ENCODE results near the gene DMBX1.

DNA sequence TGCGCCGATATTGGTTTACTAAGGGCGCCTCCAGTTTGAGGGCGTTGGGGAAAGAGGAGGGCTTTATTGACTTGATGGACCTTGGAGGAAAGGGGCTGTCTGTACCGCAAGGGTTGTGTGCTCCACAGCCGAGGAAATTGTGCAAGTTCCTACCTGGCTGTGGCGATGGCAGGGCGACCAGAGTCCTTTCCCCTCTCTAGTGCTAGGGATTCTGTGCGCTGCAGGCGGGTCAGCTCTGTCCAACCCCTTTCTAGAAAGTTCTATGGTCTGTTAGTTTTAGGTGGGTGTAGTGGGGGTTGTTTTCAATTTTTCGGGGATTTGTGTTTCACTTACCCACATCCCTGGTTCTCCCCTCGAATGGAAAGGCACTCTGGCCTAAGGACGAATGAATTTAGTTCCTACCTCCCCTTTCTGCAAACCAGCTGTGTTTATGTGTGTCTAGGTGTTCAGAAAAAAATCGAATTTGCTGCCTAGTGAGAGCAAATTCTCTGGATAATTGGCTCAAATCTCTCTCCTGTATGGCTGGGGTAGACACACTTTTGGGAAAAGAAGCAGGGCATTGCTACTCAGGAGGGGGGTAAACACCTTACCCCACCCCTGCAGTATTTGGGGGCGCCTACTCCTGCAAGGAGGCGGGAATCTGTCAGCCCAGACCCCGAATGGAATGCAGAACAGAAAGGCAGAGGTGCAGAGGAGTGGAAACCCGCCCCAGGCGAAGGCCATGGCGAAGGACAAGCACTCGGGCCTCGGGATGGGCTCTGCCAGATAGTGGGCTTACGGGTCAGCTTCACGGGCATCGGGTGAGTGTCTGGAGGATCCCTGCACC is 2.0 kb downstream of the DMBX1 start:
- TF ChIP-seq REST (IDR thresholded peaks at IDR 0.05) (no peak), CTCF (IDR thresholded peaks at IDR 0.05; ENCODE audit: low read depth, low read length, missing input control) (no peak), EGR1 (IDR thresholded peaks at IDR 0.05; ENCODE audit: low read depth in 2 of 2) (no peak), RAD21 (IDR thresholded peaks at IDR 0.05) (no peak), SP1 (IDR thresholded peaks at IDR 0.05) (no peak), JUND (IDR thresholded peaks at IDR 0.05) (no peak), TAF1 (conservative IDR thresholded peaks at IDR 0.05) (no peak), YY1 (IDR thresholded peaks at IDR 0.05) (no peak), ZBTB33 (IDR thresholded peaks at IDR 0.05) (no peak), ATF3 (IDR thresholded peaks at IDR 0.05) (no peak), FOXA1 (IDR thresholded peaks at IDR 0.05) (no peak), NR2F2 (IDR thresholded peaks at IDR 0.05) (no peak)
- TF ChIP-seq, protein P1, sequence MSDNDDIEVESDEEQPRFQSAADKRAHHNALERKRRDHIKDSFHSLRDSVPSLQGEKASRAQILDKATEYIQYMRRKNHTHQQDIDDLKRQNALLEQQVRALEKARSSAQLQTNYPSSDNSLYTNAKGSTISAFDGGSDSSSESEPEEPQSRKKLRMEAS (IDR thresholded peaks at IDR 0.05) = no peak
